Daoy (cell line): Measurements from ENCODE around the gene ANXA3. TPM values are rescaled to one million over a fixed set of nuclear protein-coding genes. Genes with fewer than 3 reads are reported as not detected.

Source experiments
- DNase-seq: peaks from one replicate; pipeline ENCODE4 v3.0.0-alpha.2; 2015; ENCODE audit warnings: low read depth
- total RNA-seq: library from RNA; depleted of rRNA; stranded (reverse); fragments of >200 nt; shearing (Covaris generic); gene quantifications from 2 replicates; pipeline ENCODE4 v1.2.3, GENCODE V29; 2014

Gene ANXA3
- total RNA-seq, 1 experiment from 2014 or later: 31.7 TPM

GRCh38 chr4:78611215-78611558 lies 59.6 kb downstream of the ANXA3 start:
- DNase-seq: no peak

- DNase-seq: no peak
Measured at GRCh38 chr4:78612398-78613178, 61.0 kb downstream of the ANXA3 start.

GRCh38 chr4:78613522-78614321 lies 62.2 kb downstream of the ANXA3 start:
- no peak for DNase-seq

GRCh38 chr4:78616046-78616498 lies 64.5 kb downstream of the ANXA3 start:
- DNase-seq: no peak

- no peak for DNase-seq
Measured at GRCh38 chr4:78618436-78618835, 66.9 kb downstream of the ANXA3 start.

- DNase-seq: no peak
Measured at GRCh38 chr4:78621395-78621794, 69.8 kb downstream of the ANXA3 start.

GRCh38 chr4:78622253-78622979 lies 70.8 kb downstream of the ANXA3 start:
- peak; percentile 23 for DNase-seq

- DNase-seq: no peak
Measured at GRCh38 chr4:78624048-78624447, 72.5 kb downstream of the ANXA3 start.

GRCh38 chr4:78625073-78625472 lies 73.5 kb downstream of the ANXA3 start:
- no peak for DNase-seq

GRCh38 chr4:78627046-78627965 lies 75.7 kb downstream of the ANXA3 start:
- DNase-seq: no peak

- no peak for DNase-seq
Measured at GRCh38 chr4:78627966-78628678, 76.6 kb downstream of the ANXA3 start.

- DNase-seq: no peak
Measured at GRCh38 chr4:78629991-78630541, 78.5 kb downstream of the ANXA3 start.

- DNase-seq: no peak
Measured at GRCh38 chr4:78630615-78631014, 79.0 kb downstream of the ANXA3 start.

GRCh38 chr4:78634011-78634664 lies 82.6 kb downstream of the ANXA3 start:
- DNase-seq: no peak

- DNase-seq: no peak
Measured at GRCh38 chr4:78638337-78639172, 87.0 kb downstream of the ANXA3 start.

- no peak for DNase-seq
Measured at GRCh38 chr4:78640714-78641113, 89.1 kb downstream of the ANXA3 start.

GRCh38 chr4:78642934-78643333 lies 91.4 kb downstream of the ANXA3 start:
- DNase-seq: no peak

GRCh38 chr4:78644063-78644691 lies 92.6 kb downstream of the ANXA3 start:
- DNase-seq: no peak
